GM21528 (cell line): Measurements from ENCODE around the gene PARP15.
"Not testable (repeated sequence)": the region's sequence is repeated elsewhere in the genome, so short reads cannot be mapped to it uniquely, and the experiment has no call there.

Experiments
- ATAC-seq: cut with Tn5 transposase; IDR thresholded peaks from one replicate; pipeline ENCODE4 v1.9.1; 2021; ENCODE audit warnings: mild to moderate bottlenecking, moderate library complexity; ENCODE audit not compliant: unreplicated experiment, low FRiP score

Gene PARP15

GRCh38 chr3:122577409-122578031 lies at the start of gene PARP15:
Gene PARP15 (plus strand): TSS chr3:122577650. CDS start chr3:122577668, 18 bp downstream.
- no peak for ATAC-seq

GRCh38 chr3:122530164-122530563 lies 47.3 kb upstream of the PARP15 start:
- no peak for ATAC-seq

- no peak for ATAC-seq
Measured at GRCh38 chr3:122533480-122533879, 44.0 kb upstream of the PARP15 start.

- peak; percentile 98 for ATAC-seq
Measured at GRCh38 chr3:122533931-122534334, 43.5 kb upstream of the PARP15 start.

GRCh38 chr3:122535964-122536631 lies 41.4 kb upstream of the PARP15 start:
- ATAC-seq = no peak

- ATAC-seq = no peak
Measured at GRCh38 chr3:122536632-122537001, 40.8 kb upstream of the PARP15 start.

GRCh38 chr3:122538956-122539490 lies 38.4 kb upstream of the PARP15 start:
- no peak for ATAC-seq

- ATAC-seq = no peak
Measured at GRCh38 chr3:122546151-122546550, 31.3 kb upstream of the PARP15 start.

- ATAC-seq = no peak
Measured at GRCh38 chr3:122548076-122548475, 29.4 kb upstream of the PARP15 start.

- no peak for ATAC-seq
Measured at GRCh38 chr3:122548619-122549018, 28.8 kb upstream of the PARP15 start.

- ATAC-seq = no peak
Measured at GRCh38 chr3:122553171-122553570, 24.3 kb upstream of the PARP15 start.

GRCh38 chr3:122555275-122556071 lies 22.0 kb upstream of the PARP15 start:
- ATAC-seq = no peak

GRCh38 chr3:122557356-122557755 lies 20.1 kb upstream of the PARP15 start:
- ATAC-seq = no peak

GRCh38 chr3:122558605-122559004 lies 18.8 kb upstream of the PARP15 start:
- no peak for ATAC-seq

GRCh38 chr3:122559906-122560305 lies 17.5 kb upstream of the PARP15 start:
- no peak for ATAC-seq

- no peak for ATAC-seq
Measured at GRCh38 chr3:122560680-122561079, 16.8 kb upstream of the PARP15 start.

- no peak for ATAC-seq
Measured at GRCh38 chr3:122562923-122563716, 14.3 kb upstream of the PARP15 start.

- peak; percentile 14 for ATAC-seq
Measured at GRCh38 chr3:122563717-122564025, 13.8 kb upstream of the PARP15 start.

GRCh38 chr3:122564155-122564912 lies 13.1 kb upstream of the PARP15 start, which contains the start of the genes DTX3L and PARP9:
Gene DTX3L (plus strand): TSS chr3:122564338. CDS start chr3:122564427, 89 bp downstream.
Gene PARP9 (minus strand): TSS chr3:122564300. CDS start chr3:122559620, 4,680 bp downstream.
- peak; percentile 73 for ATAC-seq

- ATAC-seq = not testable (repeated sequence)
Measured at GRCh38 chr3:122568131-122568530, 9.3 kb upstream of the PARP15 start.
